Lung microvascular endothelial cell (primary cell): ENCODE data around the gene UBXN6. TPM values are rescaled to one million over a fixed set of nuclear protein-coding genes. Genes with fewer than 3 reads are reported as not detected.

Experiments
- DNase-seq, 2 donors: peaks; one replicate each; pipeline versions ENCODE4 v3.0.0 to v3.0.0-alpha.2; 2010; ENCODE audit warnings: low read depth in 2 of 2
- total RNA-seq: library from RNA; depleted of rRNA; stranded (reverse); fragments of >200 nt; gene quantifications from 2 replicates; pipeline ENCODE4 v1.2.1, GENCODE V29; 2014

Gene UBXN6
- total RNA-seq, 1 donor from 2014 or later = 99.8 TPM

- no peak for DNase-seq
Measured at GRCh38 chr19:4493929-4494690, 36.5 kb upstream of the UBXN6 start.

GRCh38 chr19:4493104-4493928 lies 35.7 kb upstream of the UBXN6 start:
- no peak for DNase-seq

GRCh38 chr19:4492337-4493103 lies 34.9 kb upstream of the UBXN6 start:
- no peak for DNase-seq

- DNase-seq = no peak
Measured at GRCh38 chr19:4491446-4491845, 33.9 kb upstream of the UBXN6 start.

- DNase-seq = no peak
Measured at GRCh38 chr19:4488496-4488895, 30.9 kb upstream of the UBXN6 start.

- DNase-seq = no peak
Measured at GRCh38 chr19:4487572-4487971, 30.0 kb upstream of the UBXN6 start.

GRCh38 chr19:4483385-4483784 lies 25.8 kb upstream of the UBXN6 start:
- no peak for DNase-seq

GRCh38 chr19:4482721-4483364 lies 25.2 kb upstream of the UBXN6 start:
- DNase-seq = no peak

- DNase-seq = no peak
Measured at GRCh38 chr19:4477034-4477801, 19.6 kb upstream of the UBXN6 start.

GRCh38 chr19:4474514-4475022 lies 17.0 kb upstream of the UBXN6 start:
- peak; percentile 64 to 76 for DNase-seq

GRCh38 chr19:4473763-4474513 lies 16.3 kb upstream of the UBXN6 start:
- DNase-seq = no peak

GRCh38 chr19:4473011-4473762 lies 15.6 kb upstream of the UBXN6 start:
- no peak for DNase-seq

- DNase-seq = no peak
Measured at GRCh38 chr19:4472174-4472974, 14.8 kb upstream of the UBXN6 start, which contains the start of gene HDGFL2. Gene HDGFL2 (plus strand): TSS chr19:4472297. CDS start chr19:4472351, 54 bp downstream.

GRCh38 chr19:4471403-4472173 lies 14.0 kb upstream of the UBXN6 start:
- DNase-seq = peak; percentile 100

GRCh38 chr19:4467835-4468234 lies 10.2 kb upstream of the UBXN6 start:
- DNase-seq = no peak

- DNase-seq = no peak
Measured at GRCh38 chr19:4464815-4465581, 7.4 kb upstream of the UBXN6 start.
